ENCODE measurements around the gene NR6A1.

Gene NR6A1

GRCh38 chr9:124499216-124499615 lies 271.9 kb downstream of the NR6A1 start:
- no peak for DNase-seq

DNA sequence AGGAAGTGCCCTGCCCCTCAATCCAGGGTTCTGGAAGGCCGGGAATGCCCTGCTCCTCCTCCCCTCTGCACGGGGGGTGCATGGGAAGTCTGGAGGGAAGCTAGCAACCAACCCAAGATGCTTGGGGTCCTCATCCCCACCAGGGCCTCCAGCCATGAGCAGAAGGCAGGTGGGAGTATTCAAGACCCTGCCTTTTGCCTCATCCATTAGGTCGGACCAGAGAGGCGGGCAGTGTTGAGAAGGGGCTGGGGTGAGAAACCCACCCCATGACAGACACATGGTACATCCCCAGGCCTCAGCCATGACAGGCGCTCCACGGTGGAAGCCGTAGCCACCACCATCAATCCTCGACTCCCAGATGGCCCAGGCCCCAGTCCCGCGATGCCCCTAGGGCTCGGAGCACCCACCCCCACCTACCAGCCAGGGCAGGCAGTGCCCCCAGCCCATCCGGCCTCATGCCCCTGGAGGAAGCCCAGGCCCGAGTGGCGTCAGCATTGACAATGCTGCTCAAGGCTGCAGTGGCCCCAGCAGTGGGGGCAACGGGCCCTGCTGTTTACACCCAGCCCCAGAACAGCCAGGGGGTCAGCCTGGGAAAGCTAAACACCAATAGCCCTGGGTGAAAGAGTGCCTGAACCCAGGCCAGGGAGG lies 272.5 kb downstream of the NR6A1 start:
- no peak for DNase-seq

DNA sequence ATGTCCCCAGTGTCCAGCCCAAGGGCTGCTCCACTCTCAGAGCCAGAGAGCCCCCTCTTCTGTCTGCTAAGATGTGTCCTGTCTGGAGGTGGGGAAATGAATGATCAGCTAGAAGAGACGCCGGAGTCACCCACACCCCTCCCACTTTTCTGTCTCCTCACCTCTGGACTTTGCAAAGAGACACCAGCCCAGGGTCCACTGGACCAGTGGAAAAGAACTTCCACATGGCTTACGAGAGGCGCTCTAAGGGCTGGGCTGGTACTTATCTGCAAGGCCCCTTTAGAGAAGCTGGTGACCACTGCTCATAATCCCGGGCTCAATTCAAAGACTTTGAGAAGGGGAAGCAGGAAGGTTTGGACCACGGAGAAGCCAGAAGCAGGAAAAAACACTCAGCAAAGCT lies 273.1 kb downstream of the NR6A1 start:
- no peak for DNase-seq

GRCh38 chr9:124497441-124497840 lies 273.7 kb downstream of the NR6A1 start:
- no peak for DNase-seq

DNA sequence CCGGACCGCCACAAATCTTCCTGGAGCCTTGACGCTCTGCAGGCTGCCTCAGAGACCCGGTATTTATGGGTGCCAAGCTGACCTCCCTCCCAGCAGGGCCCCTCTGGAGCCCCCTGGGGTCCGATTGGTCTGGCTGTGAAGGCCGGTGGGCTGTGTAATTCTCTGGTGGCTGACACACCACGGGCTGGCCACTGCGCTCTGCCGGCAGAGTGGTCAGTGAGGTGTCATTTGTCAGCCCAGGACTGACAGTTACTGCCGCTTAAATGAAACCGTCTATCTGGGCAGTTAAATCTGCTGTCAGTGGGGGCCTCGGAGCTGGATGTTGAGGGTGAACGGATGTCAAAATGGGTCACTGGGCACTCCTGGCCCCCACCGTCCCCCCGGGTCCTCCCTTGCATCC lies 274.6 kb downstream of the NR6A1 start:
- no peak for DNase-seq

- peak in 1 of 6 experiments; percentile 33 for DNase-seq
These were observed 275.0 kb downstream of the NR6A1 start for GRCh38 chr9:124496075-124496449.

DNA sequence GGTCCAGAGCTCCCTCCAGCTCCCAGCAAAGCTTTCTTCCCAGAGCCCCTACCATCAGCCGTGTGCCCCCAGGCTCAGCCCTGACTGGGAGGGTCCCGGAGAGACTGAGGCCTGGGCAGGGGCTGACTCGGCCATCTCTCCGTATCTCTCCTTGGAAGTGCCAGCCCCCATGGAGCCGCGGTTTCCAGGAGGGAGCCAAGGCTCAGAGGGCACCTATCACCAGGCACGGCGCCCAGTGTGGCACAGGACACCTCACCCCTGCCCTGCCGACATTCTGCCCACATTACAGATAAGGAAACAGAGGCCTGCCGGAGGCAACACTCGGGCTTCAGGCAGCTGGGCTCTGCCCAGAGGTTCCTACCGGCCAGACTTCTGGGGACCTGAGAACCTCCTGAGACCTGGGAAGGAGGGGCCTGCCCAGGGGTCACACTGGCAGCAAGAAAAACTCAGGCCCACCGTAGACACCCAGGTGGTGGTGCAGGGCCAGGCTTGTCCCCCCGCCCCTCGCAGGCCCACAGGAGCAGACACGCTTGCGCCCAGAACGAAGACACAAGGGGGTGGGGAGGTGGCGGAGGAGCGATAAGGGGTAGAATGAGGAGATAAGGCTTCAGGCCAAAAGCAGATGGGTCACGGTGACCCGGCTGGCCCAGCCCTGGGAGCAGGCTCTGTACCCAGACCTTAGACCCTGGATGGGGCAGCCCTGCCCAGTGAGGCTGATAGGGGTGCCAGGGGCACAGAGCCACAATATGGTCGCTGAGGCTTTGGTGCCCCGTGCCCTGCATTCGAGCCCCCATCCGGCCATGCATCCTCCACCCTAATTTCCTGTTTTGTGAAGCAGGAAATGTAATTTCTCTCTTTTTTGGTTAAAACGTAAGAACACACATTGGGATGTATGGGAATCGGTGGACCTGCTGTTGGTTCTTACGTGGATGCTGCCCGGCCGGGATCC lies 275.7 kb downstream of the NR6A1 start:
- DNase-seq: peak in 1 of 6 experiments; percentile 33

- no peak for DNase-seq
These were observed 277.2 kb downstream of the NR6A1 start for GRCh38 chr9:124493794-124494479.

DNA sequence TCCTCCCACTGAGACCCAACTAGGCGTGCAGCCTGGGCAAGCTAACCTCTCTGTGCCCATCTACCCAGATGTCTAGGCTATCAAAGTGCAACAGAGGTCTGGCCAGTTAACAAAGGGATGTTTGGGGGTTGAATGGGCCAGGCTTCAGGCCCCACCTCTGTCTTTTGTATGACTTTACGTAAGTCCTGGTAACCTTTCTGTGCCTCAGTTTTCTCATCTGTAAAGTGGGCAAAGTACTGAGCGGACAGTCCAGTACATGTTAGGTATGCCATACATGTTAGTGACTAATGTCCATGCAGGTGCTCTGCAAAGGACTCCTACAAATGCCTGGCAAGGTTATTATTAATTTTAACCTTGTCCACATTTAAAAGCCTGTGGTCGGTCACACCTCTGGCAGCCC lies 277.9 kb downstream of the NR6A1 start:
- DNase-seq: no peak

GRCh38 chr9:124492818-124493217 lies 278.3 kb downstream of the NR6A1 start:
- no peak for DNase-seq

GRCh38 chr9:124491049-124491975 lies 279.8 kb downstream of the NR6A1 start:
- DNase-seq: no peak

DNA sequence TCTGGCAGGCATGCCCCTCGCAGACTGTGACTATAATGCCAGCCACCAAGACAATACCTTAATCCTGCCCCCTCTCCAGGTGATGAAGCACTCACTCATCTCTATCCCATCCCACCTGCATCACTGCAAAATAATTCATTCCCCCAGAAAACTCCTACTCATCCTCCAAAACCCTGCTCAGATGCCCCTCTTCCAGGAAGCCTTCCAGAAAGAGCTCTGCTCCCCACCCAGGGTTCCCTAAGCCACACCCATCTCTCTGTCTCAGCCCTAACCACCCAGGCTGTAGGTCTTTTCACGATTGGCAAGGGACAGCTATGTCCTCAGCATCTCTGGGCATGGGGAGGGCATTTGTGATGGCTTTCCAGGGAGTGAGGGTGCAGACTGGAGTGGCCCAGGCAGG lies 281.1 kb downstream of the NR6A1 start:
- no peak for DNase-seq

GRCh38 chr9:124489222-124489621 lies 281.9 kb downstream of the NR6A1 start:
- DNase-seq: no peak

DNA sequence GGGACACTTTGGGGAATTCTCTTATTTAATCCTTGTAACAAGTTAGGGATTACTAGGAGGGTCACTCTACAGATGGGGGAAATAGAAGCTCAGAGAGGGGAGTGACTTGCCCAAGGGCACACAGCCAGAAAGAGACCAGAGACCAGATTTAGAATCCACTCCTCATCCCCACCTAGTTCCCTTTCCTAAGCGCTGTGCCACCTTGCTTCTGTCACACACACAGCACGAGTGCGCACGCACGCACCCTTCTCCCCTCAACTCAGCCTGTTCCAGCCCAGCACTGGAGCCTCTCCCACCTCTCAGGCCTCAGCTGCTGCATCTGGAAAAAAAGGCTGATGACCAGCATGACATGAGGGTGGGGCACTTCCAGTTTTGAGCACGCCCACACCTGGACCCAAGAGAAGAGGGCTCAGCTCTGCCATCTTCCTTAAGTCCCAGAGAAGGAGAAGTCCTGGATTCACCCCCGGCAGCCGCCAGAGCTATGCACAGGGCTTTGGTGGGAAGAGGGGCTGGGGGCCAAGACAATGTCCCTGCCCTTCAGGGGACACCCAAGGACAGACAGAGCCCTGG lies 282.4 kb downstream of the NR6A1 start:
- no peak for DNase-seq

DNA sequence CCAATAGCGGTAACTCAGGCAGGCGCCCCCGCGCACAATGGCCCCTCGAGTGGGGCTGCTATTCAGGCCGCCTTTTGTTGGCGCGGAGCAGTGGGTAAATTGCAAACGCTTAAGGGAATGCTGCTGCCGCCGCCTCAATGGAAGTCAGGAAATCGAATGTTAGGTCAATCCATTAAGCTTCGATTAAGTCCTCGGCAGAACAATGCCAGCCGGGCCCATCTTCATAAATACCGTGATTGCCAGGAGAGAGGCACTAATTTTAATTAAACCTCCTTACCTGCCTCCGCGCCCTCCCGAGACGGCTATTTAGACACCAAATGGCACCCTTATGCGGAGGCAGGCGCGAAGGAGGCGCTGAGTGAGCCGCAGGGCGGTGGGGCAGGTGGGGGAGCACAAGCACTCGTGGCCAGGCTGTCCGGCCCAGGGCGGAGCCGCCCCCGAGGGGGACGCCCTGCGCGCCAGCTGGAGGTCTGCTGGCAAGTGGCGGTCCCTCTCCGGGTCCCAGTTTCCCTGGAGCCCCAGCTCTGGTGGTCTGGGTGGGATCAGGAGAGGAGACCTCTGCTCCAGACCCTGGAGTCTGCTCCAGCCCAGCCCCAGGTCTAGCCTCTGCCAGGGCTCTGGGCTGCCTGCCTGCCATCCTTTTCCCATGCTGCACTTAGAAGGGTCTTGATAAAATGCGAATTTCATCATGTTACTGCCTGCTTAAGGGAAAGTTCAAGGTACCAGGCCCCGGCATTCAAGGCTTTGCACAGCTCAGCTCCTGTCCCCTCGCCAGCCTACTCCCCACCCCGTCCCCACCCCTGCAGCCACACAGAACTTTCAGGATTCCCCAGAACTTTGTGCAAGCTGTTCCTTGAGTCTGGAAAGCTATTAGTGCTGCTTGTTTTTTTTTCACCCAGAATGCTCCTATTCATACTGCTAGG lies 283.6 kb downstream of the NR6A1 start:
- DNase-seq: no peak

DNA sequence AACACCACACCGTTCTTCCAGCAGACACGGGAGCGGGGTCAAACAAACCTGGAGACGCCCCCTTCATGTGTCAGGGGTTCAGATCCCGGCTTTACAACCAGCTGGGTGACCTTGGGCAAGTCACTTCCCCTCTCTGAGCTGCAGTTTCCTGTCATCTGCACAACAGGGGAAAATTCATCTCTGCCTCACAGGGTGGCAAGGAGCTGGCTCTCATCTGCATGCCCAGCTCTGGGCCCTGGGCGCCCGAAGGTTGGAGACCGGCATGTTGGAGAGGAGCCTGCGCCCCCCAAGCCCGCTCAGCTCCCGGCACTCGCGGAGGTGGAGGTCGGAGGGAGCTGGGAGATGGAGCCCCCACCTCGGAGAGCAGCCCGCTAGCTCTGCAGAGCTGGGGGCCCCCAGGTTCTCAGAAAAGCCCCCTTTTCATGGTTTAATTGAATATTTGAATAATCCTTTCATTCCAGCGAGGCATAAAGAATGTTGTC lies 284.3 kb downstream of the NR6A1 start:
- no peak for DNase-seq

DNA sequence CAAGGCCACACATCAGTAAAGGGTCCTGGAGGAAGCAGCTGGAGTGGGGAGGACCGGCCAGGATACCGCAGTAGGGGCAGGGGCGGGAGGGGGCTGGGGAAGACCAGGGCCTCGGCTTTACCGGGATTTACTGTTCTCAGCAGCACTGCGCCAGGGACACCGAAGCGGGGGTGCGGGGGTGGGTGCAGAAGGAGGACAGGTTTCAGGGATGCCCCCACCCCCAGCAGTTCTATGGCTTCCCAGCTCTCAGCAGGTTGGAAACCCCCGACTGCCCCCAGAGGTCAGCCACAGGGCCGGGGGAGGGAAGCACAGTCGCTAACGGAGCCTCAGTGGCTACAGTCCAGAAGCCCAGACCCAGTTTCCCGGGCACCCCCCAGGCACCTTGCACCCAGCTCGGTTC lies 285.2 kb downstream of the NR6A1 start:
- no peak for DNase-seq

GRCh38 chr9:124485201-124485600 lies 285.9 kb downstream of the NR6A1 start:
- no peak for DNase-seq

- DNase-seq: no peak
These were observed 287.6 kb downstream of the NR6A1 start for GRCh38 chr9:124483481-124483880.

GRCh38 chr9:124482431-124483031 lies 288.6 kb downstream of the NR6A1 start:
- no peak for DNase-seq

Measured in stimulated activated naive CD4-positive, alpha-beta T cell (primary cell).